Measurements from ENCODE around the gene OTUD7B.

- TF ChIP-seq MAX (IDR thresholded peaks at IDR 0.05) (no peak), TAF1 (IDR thresholded peaks at IDR 0.05; ENCODE audit: low read depth) (no peak), EP300 (IDR thresholded peaks at IDR 0.05; ENCODE audit: borderline replicate concordance) (no peak)
Observed at GRCh38 chr1:149888999-149889289, 121.6 kb downstream of the OTUD7B start.

Measured in Ishikawa (cell line).